Smooth muscle cell (in vitro differentiated cells): Measurements from ENCODE around the gene ETHE1. TPM values are rescaled to one million over a fixed set of nuclear protein-coding genes. Genes with fewer than 3 reads are reported as not detected.

Experiments
- DNase-seq: peaks from one replicate; lab custom pipeline; 2025; ENCODE audit not compliant: unreplicated experiment; lab: John Stamatoyannopoulos, UW
- H2AFZ ChIP-seq: fragments of 200-600 bp; sonication (generic); 2 replicates; pipeline ENCODE4 v1.6.0; 2016; ENCODE audit warnings: antibody characterized with exemption, low read depth, mild to moderate bottlenecking
- H3F3A ChIP-seq: fragments of 200-600 bp; sonication (generic); 2 replicates; pipeline ENCODE4 v1.6.0; 2017; ENCODE audit warnings: antibody characterized with exemption, low read depth
- H3K27ac ChIP-seq: fragments of 200-600 bp; sonication (generic); 2 replicates; pipeline ENCODE4 v1.5.1; 2016; ENCODE audit warnings: low read depth, mild to moderate bottlenecking
- H3K27me3 ChIP-seq: fragments of 200-600 bp; sonication (generic); 2 replicates; pipeline ENCODE4 v1.6.1; 2016; ENCODE audit warnings: low read depth, mild to moderate bottlenecking
- H3K36me3 ChIP-seq: fragments of 200-600 bp; sonication (generic); 2 replicates; pipeline ENCODE4 v1.5.1; 2016; ENCODE audit warnings: low read depth
- H3K4me1 ChIP-seq: fragments of 200-600 bp; sonication (generic); 2 replicates; pipeline ENCODE4 v1.5.1; 2016; ENCODE audit warnings: low read depth
- H3K4me2 ChIP-seq: fragments of 200-600 bp; sonication (generic); 2 replicates; pipeline ENCODE4 v1.6.0; 2016; ENCODE audit warnings: mild to moderate bottlenecking
- H3K4me3 ChIP-seq: fragments of 200-600 bp; sonication (generic); 2 replicates; pipeline ENCODE4 v1.5.1; 2016; ENCODE audit warnings: mild to moderate bottlenecking
- H3K79me2 ChIP-seq: fragments of 200-600 bp; sonication (generic); 2 replicates; pipeline ENCODE4 v1.6.0; 2016; ENCODE audit warnings: low read depth, mild to moderate bottlenecking
- H3K9ac ChIP-seq: fragments of 200-600 bp; sonication (generic); 2 replicates; pipeline ENCODE4 v1.6.0; 2016; ENCODE audit warnings: low read depth
- H3K9me3 ChIP-seq: fragments of 200-600 bp; sonication (generic); replicated peaks from 2 replicates; pipeline ENCODE4 v1.5.1; 2016; ENCODE audit warnings: low read depth
- H4K20me1 ChIP-seq: fragments of 200-600 bp; sonication (generic); 2 replicates; pipeline ENCODE4 v1.6.0; 2016; ENCODE audit warnings: low read depth
- WGBS: methylation state at CpG from one replicate; pipeline ENCODE4 v1.1.7; 2016; ENCODE audit warnings: low lambda C conversion rate; 5-methylcytosine and 5-hydroxymethylcytosine counted together
- polyA plus RNA-seq: library from polyadenylated mRNA; unstranded; fragments of >200 nt; fragmentation: Nextera tagmentation; extraction: Ambion mirVana; gene quantifications from 2 replicates; pipeline ENCODE4 v1.2.1, GENCODE V29; 2016
- total RNA-seq: library from RNA; depleted of rRNA; stranded (reverse); fragments of >200 nt; gene quantifications from 2 replicates; pipeline ENCODE4 v1.2.3, GENCODE V29; 2014
- TF ChIP-seq, protein P1 (sequence below): fragments of 200-600 bp; sonication (generic); IDR thresholded peaks from 2 replicates; pipeline ENCODE4 v1.5.1; 2017; ENCODE audit warnings: borderline replicate concordance, mild to moderate bottlenecking, antibody characterized with exemption; ENCODE audit not compliant: insufficient read depth, poor library complexity, severe bottlenecking

The ETHE1 gene
- total and polyA plus RNA-seq, 2 experiments from 2014 or later = 61.1 to 61.4 TPM

DNA sequence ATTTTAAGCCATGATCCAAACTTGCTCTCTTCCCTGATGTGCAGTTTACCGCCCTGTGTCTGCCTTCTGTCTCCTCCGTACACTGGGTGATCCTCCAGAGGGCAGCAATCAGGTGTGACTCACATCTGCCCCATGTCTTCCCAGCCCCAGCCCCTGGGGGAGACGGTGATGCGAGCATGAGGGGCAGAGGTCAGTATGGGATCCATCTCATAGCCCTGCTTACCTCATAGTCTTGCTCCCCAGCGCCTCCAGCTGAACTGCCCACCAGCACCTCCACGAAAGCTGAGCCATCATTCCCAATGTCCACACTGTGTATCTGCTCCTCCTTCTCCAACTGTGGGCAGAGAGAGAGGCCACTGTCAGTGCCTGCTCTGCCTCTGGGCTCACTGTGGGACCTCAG, 33.7 kb upstream of the ETHE1 start:
- H3K27ac ChIP-seq = no peak overlapping the region
- no peak overlapping the region for H2AFZ ChIP-seq
- no peaks in the 10 kb centered on the region for H4K20me1 ChIP-seq
- TF ChIP-seq, protein P1, sequence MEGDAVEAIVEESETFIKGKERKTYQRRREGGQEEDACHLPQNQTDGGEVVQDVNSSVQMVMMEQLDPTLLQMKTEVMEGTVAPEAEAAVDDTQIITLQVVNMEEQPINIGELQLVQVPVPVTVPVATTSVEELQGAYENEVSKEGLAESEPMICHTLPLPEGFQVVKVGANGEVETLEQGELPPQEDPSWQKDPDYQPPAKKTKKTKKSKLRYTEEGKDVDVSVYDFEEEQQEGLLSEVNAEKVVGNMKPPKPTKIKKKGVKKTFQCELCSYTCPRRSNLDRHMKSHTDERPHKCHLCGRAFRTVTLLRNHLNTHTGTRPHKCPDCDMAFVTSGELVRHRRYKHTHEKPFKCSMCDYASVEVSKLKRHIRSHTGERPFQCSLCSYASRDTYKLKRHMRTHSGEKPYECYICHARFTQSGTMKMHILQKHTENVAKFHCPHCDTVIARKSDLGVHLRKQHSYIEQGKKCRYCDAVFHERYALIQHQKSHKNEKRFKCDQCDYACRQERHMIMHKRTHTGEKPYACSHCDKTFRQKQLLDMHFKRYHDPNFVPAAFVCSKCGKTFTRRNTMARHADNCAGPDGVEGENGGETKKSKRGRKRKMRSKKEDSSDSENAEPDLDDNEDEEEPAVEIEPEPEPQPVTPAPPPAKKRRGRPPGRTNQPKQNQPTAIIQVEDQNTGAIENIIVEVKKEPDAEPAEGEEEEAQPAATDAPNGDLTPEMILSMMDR = no peak
- H3K79me2 ChIP-seq = no peaks in the 10 kb centered on the region
- H3K9ac ChIP-seq = no peak overlapping the region
- no peaks in the 10 kb centered on the region for H3F3A ChIP-seq
- WGBS = 92% methylated on average over 6 of the region's 6 CpGs
- H3K4me3 ChIP-seq = no peak overlapping the region
- H3K4me1 ChIP-seq = no peaks in the 10 kb centered on the region
- no peaks in the 10 kb centered on the region for H3K27me3 ChIP-seq
- no peaks in the 10 kb centered on the region for H3K36me3 ChIP-seq
- H3K9me3 ChIP-seq = no peaks in the 10 kb centered on the region
- no peak for DNase-seq
- H3K4me2 ChIP-seq = no peak overlapping the region

DNA sequence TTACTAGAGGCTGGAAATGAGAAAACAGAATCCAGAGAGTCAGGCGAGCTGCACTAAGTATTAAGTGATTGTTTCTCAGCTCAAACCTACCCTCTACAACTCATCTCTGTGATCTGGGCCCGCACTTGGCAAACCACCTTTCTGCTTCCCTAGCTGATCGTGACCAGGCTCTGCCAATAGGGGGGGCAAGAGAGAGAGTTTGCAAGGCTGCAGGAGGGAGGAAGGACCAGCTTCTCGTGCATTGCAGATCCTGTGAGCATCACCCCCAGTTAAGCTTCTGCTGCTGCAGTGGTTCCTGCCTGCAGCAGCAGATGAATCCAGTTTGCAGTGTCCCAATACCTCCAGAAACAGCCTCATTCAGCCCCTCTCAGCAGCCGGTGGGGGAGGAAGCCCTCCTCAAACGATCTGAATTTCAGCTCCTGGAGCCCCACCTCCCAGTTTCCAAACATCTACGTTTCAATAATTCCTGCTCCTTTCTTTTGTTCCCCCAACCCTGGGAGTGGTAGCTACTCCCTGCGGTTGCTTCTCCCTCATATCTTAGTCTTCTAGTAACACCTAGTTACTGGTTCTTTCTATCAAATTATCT, 28.3 kb upstream of the ETHE1 start:
- Histone ChIP-seq H3K4me2 (no peak overlapping the region), H4K20me1 (no peaks in the 10 kb centered on the region), H3K27ac (no peak overlapping the region), H3K79me2 (no peaks in the 10 kb centered on the region), H3K9me3 (no peaks in the 10 kb centered on the region), H3K9ac (no peak overlapping the region), H2AFZ (no peak overlapping the region), H3K27me3 (no peaks in the 10 kb centered on the region), H3K4me1 (no peaks in the 10 kb centered on the region), H3K4me3 (no peak overlapping the region), H3K36me3 (no peaks in the 10 kb centered on the region), H3F3A (no peaks in the 10 kb centered on the region)
- TF ChIP-seq, protein P1 = peak; percentile 62
- DNase-seq = peak; percentile 3
- 47% methylated on average over 8 of the region's 8 CpGs for WGBS

DNA sequence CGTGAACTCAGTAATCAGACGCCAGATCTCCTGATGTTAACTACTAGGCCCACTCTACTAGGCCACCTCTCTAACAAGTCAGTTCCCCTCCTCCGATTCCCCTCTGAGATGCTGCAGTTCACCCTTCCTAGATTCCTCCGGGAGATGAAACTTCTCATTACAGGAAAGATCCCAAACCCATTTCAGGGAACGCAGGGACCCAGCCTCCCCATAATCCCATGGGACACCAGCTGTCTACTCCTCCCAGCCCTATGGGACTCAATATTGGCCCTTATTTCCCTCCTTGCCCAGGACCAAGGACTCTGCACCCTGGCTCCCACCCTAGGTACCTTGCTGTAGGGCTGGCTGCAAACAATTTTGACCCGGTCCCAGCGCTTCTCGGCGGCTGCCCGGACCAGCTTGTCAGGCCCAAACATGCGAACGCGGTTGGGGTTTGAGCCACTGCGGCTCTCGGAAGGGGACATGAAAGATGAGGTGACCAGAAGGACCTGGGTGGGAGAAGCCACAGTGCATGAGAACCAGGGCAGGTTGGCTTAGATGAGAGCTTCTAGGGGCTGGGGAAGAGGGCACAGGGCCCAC, 27.4 kb upstream of the ETHE1 start:
- H3K27me3 ChIP-seq = no peaks in the 10 kb centered on the region
- no peak for DNase-seq
- H3K4me3 ChIP-seq = no peak overlapping the region
- no peaks in the 10 kb centered on the region for H3K9me3 ChIP-seq
- no peak overlapping the region for H3K9ac ChIP-seq
- no peaks in the 10 kb centered on the region for H3K4me1 ChIP-seq
- H3K27ac ChIP-seq = no peak overlapping the region
- WGBS = 97% methylated on average over 15 of the region's 15 CpGs
- H3K36me3 ChIP-seq = no peaks in the 10 kb centered on the region
- H3F3A ChIP-seq = no peaks in the 10 kb centered on the region
- no peaks in the 10 kb centered on the region for H4K20me1 ChIP-seq
- H3K79me2 ChIP-seq = no peaks in the 10 kb centered on the region
- TF ChIP-seq, protein P1 = no peak
- H2AFZ ChIP-seq = no peak overlapping the region
- no peak overlapping the region for H3K4me2 ChIP-seq

DNA sequence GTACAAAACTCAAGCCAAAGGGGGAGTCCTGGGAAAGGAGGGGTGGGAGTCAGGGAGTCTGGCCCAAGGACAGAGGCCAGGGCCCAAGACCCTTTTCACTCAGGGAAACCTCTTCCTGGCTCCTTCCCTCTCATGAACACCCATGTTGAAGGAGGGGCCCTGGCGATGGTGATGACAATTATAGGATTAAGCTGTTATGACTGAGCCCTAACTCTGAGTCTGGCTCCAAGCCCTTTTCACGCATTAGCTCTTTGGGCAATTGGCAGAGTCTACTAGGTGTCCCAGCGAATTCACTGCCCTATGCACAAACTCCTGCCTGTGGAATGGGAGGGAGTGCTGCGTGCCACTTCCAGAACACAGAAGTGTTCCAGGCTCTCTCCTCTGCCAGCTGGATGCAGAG, 26.7 kb upstream of the ETHE1 start:
- H3K27me3 ChIP-seq = no peaks in the 10 kb centered on the region
- H3K36me3 ChIP-seq = no peaks in the 10 kb centered on the region
- H3K27ac ChIP-seq = no peak overlapping the region
- TF ChIP-seq, protein P1 = no peak
- H3K4me1 ChIP-seq = no peaks in the 10 kb centered on the region
- H4K20me1 ChIP-seq = no peaks in the 10 kb centered on the region
- no peak overlapping the region for H3K4me3 ChIP-seq
- no peak overlapping the region for H2AFZ ChIP-seq
- H3K9ac ChIP-seq = no peak overlapping the region
- no peaks in the 10 kb centered on the region for H3K79me2 ChIP-seq
- H3K9me3 ChIP-seq = no peaks in the 10 kb centered on the region
- no peak overlapping the region for H3K4me2 ChIP-seq
- H3F3A ChIP-seq = no peaks in the 10 kb centered on the region
- no peak for DNase-seq
- 97% methylated on average over 4 of the region's 4 CpGs for WGBS
